ENCODE data around the gene RP9.

RP9 gene

DNA sequence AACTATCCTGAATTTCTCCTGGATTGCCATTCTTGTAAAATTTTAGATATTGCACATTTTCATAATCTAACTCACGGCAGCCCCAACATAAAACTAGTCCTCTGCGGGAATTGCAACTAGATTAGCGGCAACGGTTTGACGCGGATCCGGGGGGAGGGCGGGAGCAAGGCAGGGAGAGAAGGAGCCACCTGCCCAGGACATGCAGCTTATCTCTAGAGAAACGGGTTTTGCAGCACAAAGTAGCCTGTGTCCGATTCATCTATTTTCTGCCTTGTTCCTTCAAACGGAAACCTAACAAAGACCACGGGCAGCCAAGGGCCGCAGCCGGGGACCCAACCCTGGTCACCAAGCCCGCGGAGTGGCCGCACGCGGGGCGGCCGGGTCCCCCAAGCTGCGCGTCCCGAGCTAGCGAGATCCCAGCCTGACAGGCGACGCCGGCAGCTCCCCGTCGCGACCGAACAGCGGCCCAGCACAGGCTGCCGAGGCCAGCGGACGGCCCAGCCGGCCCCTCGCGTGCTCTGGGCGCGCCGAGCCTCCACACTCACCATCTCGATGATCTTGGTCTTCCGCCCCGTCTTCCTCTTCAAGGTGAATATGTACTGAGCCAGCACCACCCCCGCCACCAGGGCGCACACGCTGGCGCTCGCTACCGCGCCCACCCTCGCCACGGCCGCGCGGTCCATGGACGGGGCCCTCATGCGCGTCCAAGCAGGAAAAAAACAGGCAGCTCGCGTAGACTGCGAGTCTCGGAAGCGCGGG is 47.0 kb downstream of the RP9 start, which contains the start of gene NT5C3A:
Gene NT5C3A (minus strand): TSS at position 754 of the 759 bp plus-strand sequence. CDS start 71 bp downstream, at position 683.
- DNase-seq, result peak; percentile 14

DNA sequence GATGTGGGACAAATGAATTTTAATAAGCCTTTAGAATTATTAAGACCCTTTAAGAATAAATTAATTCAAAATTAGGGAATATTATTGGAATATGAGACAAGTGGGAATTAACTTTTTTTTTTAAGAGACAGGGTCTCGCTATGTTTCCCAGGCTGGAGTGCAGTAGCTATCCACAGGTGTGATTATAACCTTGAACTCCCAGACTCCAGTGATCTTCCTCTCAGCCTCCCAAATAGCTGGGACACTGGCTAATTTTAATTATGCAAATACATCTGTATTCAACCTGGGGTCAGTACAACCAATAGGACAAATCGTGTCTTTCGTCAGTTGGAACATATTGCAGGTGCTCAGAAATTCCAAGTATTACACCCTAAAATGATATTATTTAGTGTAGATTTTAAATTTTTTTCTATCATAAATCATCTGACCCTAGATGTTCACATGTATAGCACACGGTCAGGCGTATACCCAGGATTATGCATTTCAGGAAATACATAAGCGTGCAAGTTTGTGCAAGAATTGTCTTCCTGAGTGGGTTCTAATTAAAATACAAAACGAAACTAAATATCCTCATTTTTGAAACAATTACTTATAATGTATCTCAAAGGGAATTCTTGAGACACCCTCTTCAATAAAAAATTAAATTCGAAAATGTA is 47.8 kb downstream of the RP9 start:
- no peak for DNase-seq

DNA sequence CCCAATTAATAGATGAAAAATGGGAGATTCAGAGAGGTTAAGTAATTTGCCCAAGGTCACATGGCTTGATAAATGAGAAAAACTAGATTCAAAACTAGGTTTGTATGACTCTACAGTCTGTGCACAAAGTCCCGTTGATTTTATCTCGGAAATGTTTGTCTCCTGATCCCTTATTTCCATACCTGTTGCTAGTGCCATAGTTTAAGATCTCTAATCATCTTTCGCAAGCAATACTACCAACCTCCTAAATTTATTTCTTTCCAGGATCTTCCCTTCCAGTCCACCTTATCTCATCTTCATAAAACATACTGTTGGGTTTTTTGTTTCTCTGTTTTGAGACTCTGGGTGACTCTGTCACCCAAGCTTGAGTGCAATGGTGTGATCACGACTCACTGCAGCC is 49.6 kb downstream of the RP9 start:
- DNase-seq, result no peak

DNA sequence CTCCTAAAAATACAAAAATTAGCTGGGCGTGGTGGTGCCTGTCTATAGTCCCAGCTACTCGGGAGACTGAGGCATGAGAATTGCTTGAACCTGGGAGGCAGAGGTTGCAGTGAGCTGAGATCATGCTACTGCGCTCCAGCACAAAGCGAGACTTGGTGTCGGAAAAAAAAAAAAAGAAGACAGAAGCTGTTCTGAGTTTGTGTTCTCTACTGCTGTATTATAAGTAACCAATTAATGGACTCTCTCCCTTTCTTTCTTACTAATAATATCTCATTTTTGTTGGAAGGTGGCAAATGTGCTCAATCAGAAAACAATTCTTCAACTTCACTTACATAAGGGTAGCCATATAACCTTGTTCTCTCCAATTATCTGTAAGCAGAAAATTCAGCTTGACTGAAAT is 54.0 kb downstream of the RP9 start:
- no peak for DNase-seq

DNA sequence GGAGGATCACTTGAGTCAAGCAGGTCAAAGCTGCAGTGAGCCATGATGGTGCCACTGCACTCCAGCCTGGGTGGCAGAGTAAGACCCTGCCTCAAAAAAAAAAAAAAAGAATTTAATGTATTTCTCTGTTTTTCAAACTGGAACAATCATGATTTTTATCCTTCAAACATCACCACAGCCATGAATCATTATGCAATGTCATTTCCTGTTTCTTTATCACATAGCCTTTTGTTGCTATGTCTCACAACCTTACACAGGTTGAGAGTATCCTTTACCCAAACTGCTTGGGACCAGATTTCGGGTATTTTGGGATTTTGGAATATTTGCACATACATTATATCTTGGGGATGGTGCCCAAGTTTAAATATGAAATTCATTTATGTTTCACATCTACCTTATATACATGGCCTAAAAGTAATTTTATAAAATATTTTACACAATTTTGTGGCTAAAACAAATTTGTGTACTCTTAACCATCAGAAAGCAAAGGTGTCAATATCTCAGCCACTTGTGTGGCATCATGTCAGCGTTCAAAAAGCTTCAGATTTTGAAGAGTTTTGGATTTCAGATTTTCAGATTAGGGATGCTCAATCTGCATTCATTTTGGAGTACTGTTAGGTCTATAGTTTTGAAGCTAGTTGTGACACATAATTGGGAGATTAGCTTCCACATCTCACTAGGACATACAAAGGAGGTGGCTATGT is 54.8 kb downstream of the RP9 start:
- DNase-seq, result no peak

DNA sequence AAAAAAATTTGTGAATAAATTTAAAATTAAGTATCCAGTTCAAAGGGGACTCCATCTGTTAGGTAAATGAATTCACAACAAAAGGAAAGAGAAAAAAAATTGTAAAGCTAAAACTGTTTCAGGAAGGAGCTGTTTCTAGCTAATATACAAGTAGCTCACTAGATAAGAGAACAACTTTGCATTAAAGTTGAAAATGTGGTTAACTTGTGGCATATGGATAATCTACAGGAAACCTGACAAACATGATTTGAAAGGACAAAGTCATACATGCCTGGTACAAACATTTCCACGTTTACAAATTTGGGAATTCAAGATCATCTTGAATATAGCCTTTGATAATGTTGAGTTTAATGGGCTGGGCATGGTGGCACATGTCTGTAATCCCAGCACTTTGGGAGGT is 55.5 kb downstream of the RP9 start:
- no peak for DNase-seq

DNA sequence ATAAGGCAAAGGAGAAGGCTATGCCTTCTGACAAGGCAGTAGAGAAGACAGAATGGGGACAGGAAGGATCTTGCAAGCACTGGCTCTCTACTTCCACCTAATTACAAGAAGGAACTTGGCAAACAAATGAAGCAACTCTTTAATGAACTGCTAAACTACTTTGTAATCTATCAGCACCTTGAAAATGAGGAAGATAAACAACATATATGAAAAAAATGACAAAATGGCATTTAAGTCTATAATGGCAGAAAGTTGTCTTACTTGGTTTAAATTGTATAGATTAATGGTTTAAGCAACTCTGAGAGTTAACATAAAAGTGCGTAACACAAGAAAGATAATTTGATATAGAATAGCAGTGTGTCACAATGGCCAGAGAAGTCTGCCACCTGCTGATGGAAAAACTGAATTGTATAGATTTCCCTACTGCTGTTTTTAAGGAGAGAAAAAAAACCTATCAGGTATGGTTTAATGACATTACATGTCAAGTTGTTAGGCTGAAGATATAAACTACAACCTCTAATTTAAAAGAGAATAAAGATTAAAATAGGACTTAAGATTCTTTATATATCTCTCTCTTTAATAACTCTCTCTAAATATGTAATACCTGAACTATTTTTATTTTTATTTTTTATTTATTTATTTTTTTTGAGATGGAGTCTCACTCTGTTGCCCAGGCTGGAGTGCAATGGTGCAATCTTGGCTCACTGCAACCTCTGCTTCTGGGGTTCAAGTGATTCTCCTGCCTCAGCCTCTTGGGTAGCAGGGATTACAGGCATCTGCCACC is 58.5 kb downstream of the RP9 start:
- peak; percentile 24 for DNase-seq

DNA sequence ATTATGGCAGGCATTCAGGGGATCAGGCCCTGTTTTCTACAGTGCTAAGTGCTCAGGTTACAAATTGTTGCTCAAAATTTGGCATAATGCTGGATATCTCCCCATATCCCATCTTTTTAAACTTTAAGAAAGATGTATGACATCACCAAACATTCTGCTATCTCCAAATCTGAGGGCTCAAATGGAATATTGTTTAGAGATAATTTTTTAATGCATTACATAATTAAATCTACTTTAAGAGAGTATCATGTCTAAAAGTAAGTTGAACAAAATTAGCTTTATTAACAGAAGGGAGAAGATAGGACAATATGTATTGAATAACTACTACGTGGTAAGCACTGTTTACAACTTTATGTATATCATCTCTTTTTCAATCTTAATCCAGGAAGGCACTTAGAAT is 60.5 kb downstream of the RP9 start:
- DNase-seq, result no peak

DNA sequence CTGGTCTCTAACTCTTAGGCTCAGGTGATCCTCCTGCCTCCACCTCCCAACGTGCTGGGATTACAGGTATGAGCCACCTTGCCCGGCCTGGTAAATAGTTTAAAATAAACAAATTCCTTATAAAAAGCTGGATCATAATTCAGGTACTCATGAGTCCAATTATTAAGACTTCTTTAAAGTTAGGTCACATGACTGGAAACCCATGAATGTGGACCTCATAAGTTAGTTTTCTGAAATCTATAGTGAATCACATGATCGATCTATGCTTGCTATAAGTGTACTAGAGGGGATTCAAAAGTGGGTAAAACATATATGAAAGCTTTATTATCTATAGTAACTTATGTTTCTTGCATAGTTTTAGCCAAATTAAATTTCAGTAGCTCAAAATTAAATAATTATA is 60.9 kb downstream of the RP9 start:
- DNase-seq, result no peak

DNA sequence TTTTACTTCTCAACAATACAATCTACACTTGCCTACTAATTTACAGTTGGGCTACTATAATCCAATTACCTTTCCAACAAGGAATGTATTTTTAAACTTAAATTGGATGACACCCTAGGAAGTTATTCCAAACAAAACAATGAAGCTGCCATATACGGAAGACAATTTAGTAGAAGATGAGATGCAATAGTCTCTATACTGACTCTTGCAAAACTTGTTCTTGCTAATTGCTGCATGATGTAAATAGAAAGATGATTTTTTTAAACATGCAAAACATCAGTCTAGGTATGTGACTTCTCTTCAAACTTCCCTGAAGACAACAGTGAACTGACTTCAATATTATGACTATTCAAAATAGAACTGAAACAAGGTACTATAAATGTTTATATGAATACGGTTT is 64.2 kb downstream of the RP9 start:
- no peak for DNase-seq

Measured in NCI-H2227 treated with DMSO at 0.1 percent for 48 hours (cell line).